Prostate gland (tissue), 2 donors: ENCODE results near the gene GALNT15.

ENCODE experiments used
- POLR2A ChIP-seq: fragments of 450-650 bp; IDR thresholded peaks from one replicate; pipeline ENCODE4 v1.6.1; 2016; ENCODE audit warnings: antibody characterized with exemption, mild to moderate bottlenecking
- TF ChIP-seq, protein P1 (sequence below), 4 experiments: fragments of 200-600 bp in 2 of 4; fragments of 450-650 bp in 2 of 4; sonication (generic) in 2 of 4; IDR thresholded peaks; 1 replicate in 3 of 4; 2 replicates in 1 of 4; pipeline ENCODE4 v1.5.1; 2016 to 2019; ENCODE audit warnings: antibody characterized with exemption in 4 of 4, mild to moderate bottlenecking in 2 of 4, moderate library complexity in 2 of 4

DNA sequence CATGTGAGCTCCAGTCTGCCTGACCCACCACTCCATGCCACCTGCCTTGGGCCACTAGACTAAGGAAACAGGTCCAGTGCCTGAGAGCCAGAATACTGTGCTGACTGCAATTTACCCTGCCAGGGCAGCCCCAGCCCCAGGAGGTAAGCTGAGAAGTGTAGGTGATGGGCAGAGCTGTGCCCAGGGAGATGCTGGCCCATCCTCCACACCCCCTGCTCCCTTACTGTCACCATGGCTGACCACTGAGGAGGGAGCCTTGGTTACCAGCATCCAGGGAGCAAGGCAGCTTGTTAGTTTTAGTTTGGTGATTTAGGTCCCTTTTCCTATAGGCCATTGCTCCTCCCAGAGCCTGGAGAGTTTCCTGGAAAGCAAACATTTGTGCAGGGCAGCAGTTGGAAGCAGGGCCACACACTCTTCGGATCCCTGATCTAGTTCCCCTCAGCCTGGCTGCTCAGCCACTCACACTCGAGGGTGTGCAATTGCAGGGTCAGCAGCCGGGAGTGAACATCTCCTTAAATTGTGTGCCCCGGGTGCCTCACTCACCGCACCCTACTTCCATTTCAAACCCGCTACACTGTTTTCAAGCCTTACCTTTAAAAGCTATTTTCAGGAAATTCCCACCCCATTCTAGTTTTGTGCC is 2.0 kb downstream of the GALNT15 start:
- TF ChIP-seq, protein P1, sequence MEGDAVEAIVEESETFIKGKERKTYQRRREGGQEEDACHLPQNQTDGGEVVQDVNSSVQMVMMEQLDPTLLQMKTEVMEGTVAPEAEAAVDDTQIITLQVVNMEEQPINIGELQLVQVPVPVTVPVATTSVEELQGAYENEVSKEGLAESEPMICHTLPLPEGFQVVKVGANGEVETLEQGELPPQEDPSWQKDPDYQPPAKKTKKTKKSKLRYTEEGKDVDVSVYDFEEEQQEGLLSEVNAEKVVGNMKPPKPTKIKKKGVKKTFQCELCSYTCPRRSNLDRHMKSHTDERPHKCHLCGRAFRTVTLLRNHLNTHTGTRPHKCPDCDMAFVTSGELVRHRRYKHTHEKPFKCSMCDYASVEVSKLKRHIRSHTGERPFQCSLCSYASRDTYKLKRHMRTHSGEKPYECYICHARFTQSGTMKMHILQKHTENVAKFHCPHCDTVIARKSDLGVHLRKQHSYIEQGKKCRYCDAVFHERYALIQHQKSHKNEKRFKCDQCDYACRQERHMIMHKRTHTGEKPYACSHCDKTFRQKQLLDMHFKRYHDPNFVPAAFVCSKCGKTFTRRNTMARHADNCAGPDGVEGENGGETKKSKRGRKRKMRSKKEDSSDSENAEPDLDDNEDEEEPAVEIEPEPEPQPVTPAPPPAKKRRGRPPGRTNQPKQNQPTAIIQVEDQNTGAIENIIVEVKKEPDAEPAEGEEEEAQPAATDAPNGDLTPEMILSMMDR (IDR thresholded peaks at IDR 0.05): no peak
- no peak for TF ChIP-seq POLR2A
